SK-N-SH treated with all-trans-retinoic acid at 6 μM for 48 hours (cell line): ENCODE data around the gene NAIF1.

Experiments used
- ATAC-seq: fragments of 200-7000 bp; cut with Tn5 transposase; 3 replicates; pipeline ENCODE4 v1.9.1; 2020; ENCODE audit warnings: mild to moderate bottlenecking, moderate library complexity
- ARNTL ChIP-seq: fragments of 450-650 bp; formaldehyde crosslinking; IDR thresholded peaks from 2 replicates; pipeline ENCODE4 v1.5.0; 2020; ENCODE audit warnings: low read depth, mild to moderate bottlenecking, moderate library complexity, borderline replicate concordance
- BACH2 ChIP-seq: fragments of 250-450 bp; sonication (Bioruptor Pico); IDR thresholded peaks from 2 replicates; pipeline ENCODE4 v1.9.0; 2021; ENCODE audit warnings: mild to moderate bottlenecking, borderline replicate concordance
- CREB5 ChIP-seq: fragments of 250-450 bp; sonication (Bioruptor Pico); IDR thresholded peaks from 2 replicates; pipeline ENCODE4 v1.5.1; 2020; ENCODE audit warnings: low read depth, mild to moderate bottlenecking, moderate library complexity
- CSRNP3 ChIP-seq: fragments of 250-450 bp; sonication (Bioruptor Pico); IDR thresholded peaks from 2 replicates; pipeline ENCODE4 v1.5.1; 2021; ENCODE audit warnings: mild to moderate bottlenecking, moderate library complexity
- GLIS3 ChIP-seq: fragments of 250-450 bp; sonication (Bioruptor Pico); IDR thresholded peaks from 2 replicates; pipeline ENCODE4 v1.5.0; 2020; ENCODE audit warnings: mild to moderate bottlenecking, moderate library complexity
- OSR1 ChIP-seq: fragments of 250-450 bp; sonication (Bioruptor Pico); IDR thresholded peaks from 2 replicates; pipeline ENCODE4 v1.8.0; 2022; ENCODE audit warnings: moderate library complexity, mild to moderate bottlenecking, inconsistent platforms
- PATZ1 ChIP-seq: fragments of 250-450 bp; sonication (Bioruptor Pico); IDR thresholded peaks from 2 replicates; pipeline ENCODE4 v1.8.0; 2020; ENCODE audit warnings: mild to moderate bottlenecking, moderate library complexity, borderline replicate concordance
- POU6F1 ChIP-seq: fragments of 250-450 bp; sonication (Bioruptor Pico); IDR thresholded peaks from 2 replicates; pipeline ENCODE4 v1.8.0; 2021; ENCODE audit warnings: low read depth, mild to moderate bottlenecking, moderate library complexity, borderline replicate concordance
- SNAI2 ChIP-seq: fragments of 250-450 bp; sonication (Bioruptor Pico); IDR thresholded peaks from 2 replicates; pipeline ENCODE4 v1.5.0; 2020; ENCODE audit warnings: mild to moderate bottlenecking, moderate library complexity
- TCF4 ChIP-seq: fragments of 250-450 bp; sonication (Bioruptor Pico); IDR thresholded peaks from 2 replicates; pipeline ENCODE4 v1.8.0; 2021; ENCODE audit warnings: mild to moderate bottlenecking, moderate library complexity, borderline replicate concordance
- TOX ChIP-seq: fragments of 250-450 bp; sonication (Bioruptor Pico); IDR thresholded peaks from 2 replicates; pipeline ENCODE4 v1.8.0; 2021; ENCODE audit warnings: mild to moderate bottlenecking, moderate library complexity, borderline replicate concordance
- ZC3H10 ChIP-seq: fragments of 250-450 bp; sonication (Bioruptor Pico); IDR thresholded peaks from 2 replicates; pipeline ENCODE4 v1.5.1; 2021; ENCODE audit warnings: mild to moderate bottlenecking, moderate library complexity
- ZFP3 ChIP-seq: fragments of 250-450 bp; sonication (Bioruptor Pico); IDR thresholded peaks from 2 replicates; pipeline ENCODE4 v1.5.0; 2020; ENCODE audit warnings: mild to moderate bottlenecking, moderate library complexity
- ZNF565 ChIP-seq: fragments of 450-650 bp; formaldehyde crosslinking; conservative IDR thresholded peaks from 2 replicates; pipeline ENCODE4 v1.5.0; 2020; ENCODE audit warnings: low read depth, mild to moderate bottlenecking, moderate library complexity
- ZNF70 ChIP-seq: fragments of 450-650 bp; formaldehyde crosslinking; IDR thresholded peaks from 2 replicates; pipeline ENCODE4 v1.5.0; 2020; ENCODE audit warnings: mild to moderate bottlenecking, moderate library complexity
- ZNF8 ChIP-seq: fragments of 450-650 bp; formaldehyde crosslinking; IDR thresholded peaks from 2 replicates; pipeline ENCODE4 v1.5.0; 2020; ENCODE audit warnings: mild to moderate bottlenecking, moderate library complexity

NAIF1 gene

GRCh38 chr9:128093011-128093410 lies 25.9 kb upstream of the NAIF1 start:
- TF ChIP-seq BACH2 (CRISPR knock-in tag) (no peak), TCF4 (no peak), CREB5 (CRISPR knock-in tag) (no peak)
- TF ChIP-seq, all 23 proteins: peak for 0
- ATAC-seq = no peak

GRCh38 chr9:128092199-128092977 lies 25.3 kb upstream of the NAIF1 start:
- no peak for ATAC-seq
- TF ChIP-seq ZNF8 (CRISPR knock-in tag) (no peak), ZNF565 (CRISPR knock-in tag) (no peak), TCF4 (no peak), SNAI2 (no peak), POU6F1 (CRISPR knock-in tag) (no peak), BACH2 (CRISPR knock-in tag) (no peak), TOX (no peak), ZC3H10 (no peak), ZNF70 (no peak), CREB5 (CRISPR knock-in tag) (no peak), ZFP3 (CRISPR knock-in tag) (no peak), CSRNP3 (CRISPR knock-in tag) (no peak), PATZ1 (CRISPR knock-in tag) (no peak), OSR1 (CRISPR knock-in tag) (no peak), GLIS3 (CRISPR knock-in tag) (no peak)

- TF ChIP-seq PATZ1 (CRISPR knock-in tag) (no peak), BACH2 (CRISPR knock-in tag) (no peak), ZC3H10 (no peak), ZNF8 (CRISPR knock-in tag) (no peak), CREB5 (CRISPR knock-in tag) (no peak), ARNTL (CRISPR knock-in tag) (no peak)
- ATAC-seq = peak; percentile 1; the same call in 2 of the 3 replicates
Observed at GRCh38 chr9:128091571-128091970, 24.5 kb upstream of the NAIF1 start.
